Stomach (tissue), 4 donors: ENCODE results near the gene MOB2.

Experiments
- CTCF ChIP-seq, 7 experiments: fragments of 450-650 bp in 4 of 7; fragments of 200-600 bp in 3 of 7; sonication (generic) in 3 of 7; IDR thresholded peaks; one replicate each; pipeline ENCODE4 v1.5.1; 2016 to 2019; ENCODE audit warnings: antibody characterized with exemption in 7 of 7, control low read depth in 2 of 7, mild to moderate bottlenecking in 1 of 7
- EP300 ChIP-seq: sonication (generic); formaldehyde crosslinking; IDR thresholded peaks from one replicate; pipeline ENCODE4 v1.6.1; 2017; ENCODE audit warnings: antibody characterized with exemption
- POLR2A ChIP-seq, 4 donors: fragments of 450-650 bp; IDR thresholded peaks; one replicate each; pipeline ENCODE4 v1.6.1; 2016; ENCODE audit warnings: antibody characterized with exemption in 4 of 4, control low read depth in 2 of 4, mild to moderate bottlenecking in 1 of 4, moderate library complexity in 1 of 4

DNA sequence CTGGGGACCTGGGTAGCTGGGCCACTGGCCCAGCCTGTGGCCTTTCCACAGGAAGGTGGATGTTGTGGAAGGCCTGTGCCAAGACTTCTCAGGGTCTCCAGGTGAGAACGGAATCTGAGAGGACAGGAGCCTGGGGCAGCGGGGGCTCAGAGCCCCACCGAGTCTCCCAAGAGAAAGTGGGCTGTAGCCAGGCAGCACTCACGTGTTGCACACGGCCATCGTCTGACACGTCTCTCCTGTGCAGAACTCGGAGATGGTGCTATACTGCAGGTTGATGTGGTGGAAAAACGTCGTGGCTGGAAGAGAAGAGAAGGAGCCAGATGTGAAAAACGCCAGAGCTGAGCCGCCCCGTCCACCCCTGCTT lies 6.4 kb downstream of the MOB2 start:
- TF ChIP-seq POLR2A (IDR thresholded peaks at IDR 0.05): no peak
- TF ChIP-seq CTCF (IDR thresholded peaks at IDR 0.05): no peak
- no peak for TF ChIP-seq EP300
